Retinal pigment epithelial cell (primary cell): ENCODE measurements around the gene ARL15.

Experiments
- DNase-seq: peaks from one replicate; pipeline ENCODE4 v3.0.0-alpha.2; 2010; ENCODE audit warnings: low read depth
- H3K4me3 ChIP-seq: 2 replicates; pipeline ENCODE4 v1.5.1; 2011; ENCODE audit warnings: mild to moderate bottlenecking, low read length, control low read depth, moderate library complexity
- CTCF ChIP-seq: conservative IDR thresholded peaks from 2 replicates; pipeline ENCODE4 v1.5.1; 2011; ENCODE audit warnings: low read depth, low read length, control low read depth, inconsistent platforms

Gene ARL15

GRCh38 chr5:54162184-54162583, 148.2 kb downstream of the ARL15 start:
- DNase-seq = no peak
- no peak for TF ChIP-seq CTCF
- no peak overlapping the region for H3K4me3 ChIP-seq

GRCh38 chr5:54160329-54160728, 150.0 kb downstream of the ARL15 start:
- no peak overlapping the region for H3K4me3 ChIP-seq
- no peak for TF ChIP-seq CTCF
- DNase-seq = no peak

- no peak overlapping the region for H3K4me3 ChIP-seq
- TF ChIP-seq CTCF = no peak
- DNase-seq = no peak
These were observed 150.5 kb downstream of the ARL15 start for GRCh38 chr5:54159893-54160195.

- H3K4me3 ChIP-seq = no peak overlapping the region
- no peak for DNase-seq
- TF ChIP-seq CTCF = no peak
These were observed 151.1 kb downstream of the ARL15 start for GRCh38 chr5:54159153-54159892.

GRCh38 chr5:54156577-54156976, 153.8 kb downstream of the ARL15 start:
- no peak for DNase-seq
- no peak for TF ChIP-seq CTCF
- no peak overlapping the region for H3K4me3 ChIP-seq

- no peak overlapping the region for H3K4me3 ChIP-seq
- DNase-seq = no peak
- TF ChIP-seq CTCF = no peak
These were observed 159.5 kb downstream of the ARL15 start for GRCh38 chr5:54150841-54151240.

- TF ChIP-seq CTCF = no peak
- no peak for DNase-seq
- H3K4me3 ChIP-seq = no peak overlapping the region
These were observed 161.5 kb downstream of the ARL15 start for GRCh38 chr5:54148858-54149257.
